GM21786 (cell line): Measurements from ENCODE around the gene POLE3.
A peak's percentile ranks its signal among the peaks of the same experiment; 100 is the strongest.
"Not testable (repeated sequence)": the region's sequence is repeated elsewhere in the genome, so short reads cannot be mapped to it uniquely, and the experiment has no call there.

Experiments
- ATAC-seq: cut with Tn5 transposase; IDR thresholded peaks from one replicate; pipeline ENCODE4 v1.9.1; 2021; ENCODE audit not compliant: unreplicated experiment

The POLE3 gene, protein sequence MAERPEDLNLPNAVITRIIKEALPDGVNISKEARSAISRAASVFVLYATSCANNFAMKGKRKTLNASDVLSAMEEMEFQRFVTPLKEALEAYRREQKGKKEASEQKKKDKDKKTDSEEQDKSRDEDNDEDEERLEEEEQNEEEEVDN

DNA sequence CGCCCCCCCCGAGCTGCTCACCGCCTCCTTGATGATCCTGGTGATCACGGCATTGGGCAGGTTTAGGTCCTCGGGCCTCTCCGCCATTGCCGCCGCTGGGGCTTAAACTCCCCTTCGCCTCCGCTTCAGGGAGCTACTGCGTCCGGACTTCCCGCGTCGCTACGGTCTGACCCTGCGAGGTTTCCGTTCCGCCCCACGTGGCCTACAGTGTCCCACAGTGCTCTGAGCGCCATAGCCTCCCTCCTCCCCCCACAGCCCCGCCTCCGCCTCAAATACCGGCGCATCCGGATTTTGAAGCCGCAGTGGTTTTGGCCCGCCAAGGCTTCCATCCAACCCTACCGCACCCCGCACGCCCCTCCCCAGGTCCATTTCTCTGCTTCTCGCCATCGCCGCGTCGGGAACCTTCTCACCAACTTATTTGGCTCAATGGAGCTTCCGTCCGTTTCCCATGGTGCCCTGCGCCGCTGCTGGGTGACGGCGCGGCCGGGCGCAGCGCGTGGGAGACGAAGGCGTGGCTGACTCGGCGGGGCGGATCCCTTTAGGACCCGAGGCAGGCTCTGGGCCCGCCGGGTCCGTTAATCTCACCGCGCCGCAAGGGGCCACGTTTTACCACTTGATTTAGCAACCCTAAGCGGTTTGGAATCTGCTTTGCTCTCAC is at the start of gene POLE3, which contains the start of gene C9orf43:
TSS of gene POLE3 (minus strand) at position 469 of the 658 bp plus-strand sequence. CDS start at position 87, 382 bp downstream.
TSS of gene C9orf43 (plus strand) at position 541 of the 658 bp plus-strand sequence. CDS start 2,747 bp downstream, outside the sequence.
- peak; percentile 92 for ATAC-seq

DNA sequence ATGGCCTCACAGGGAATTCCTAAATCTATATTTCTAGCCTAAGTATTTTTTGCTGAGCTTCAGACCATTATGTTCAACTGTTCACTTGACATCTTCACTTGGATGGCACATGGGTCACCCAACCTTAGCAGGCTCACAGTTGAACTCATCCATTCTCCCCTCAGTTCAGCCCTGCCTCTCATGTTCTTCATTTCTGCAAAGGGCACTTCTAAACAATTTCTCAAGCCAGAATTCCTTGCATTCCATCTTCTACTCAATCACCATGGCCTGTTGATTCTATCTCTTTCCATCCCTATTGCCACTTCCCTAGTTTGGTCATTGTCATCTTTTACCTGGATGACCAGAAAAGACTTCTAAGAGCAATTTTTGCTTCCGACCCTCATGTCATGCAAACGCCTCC is 45.8 kb upstream of the POLE3 start:
- no peak for ATAC-seq

GRCh38 chr9:113454914-113455761 is 44.7 kb upstream of the POLE3 start:
- ATAC-seq = no peak

DNA sequence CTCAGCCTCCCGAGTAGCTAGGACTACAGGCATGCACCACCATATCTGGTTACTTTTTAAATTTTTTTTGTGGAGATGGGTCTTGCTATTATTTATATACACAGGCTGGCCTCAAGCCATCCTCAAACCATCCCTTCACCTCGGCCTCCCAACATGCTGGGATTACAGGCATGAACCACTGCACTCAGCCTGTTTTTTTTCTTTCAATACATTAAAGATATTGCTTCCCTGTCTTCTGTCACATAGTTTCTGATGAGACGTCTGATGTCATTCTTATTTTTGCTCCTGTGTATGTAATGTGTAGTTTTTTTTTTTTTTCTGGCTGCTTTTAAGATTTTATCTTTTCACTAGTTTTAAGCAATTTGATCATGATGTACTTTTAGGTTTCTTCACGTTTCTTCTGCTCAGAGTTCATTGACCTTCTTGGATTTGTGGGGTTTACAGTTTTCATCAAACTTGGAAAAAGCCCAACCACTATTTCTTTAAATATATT is 41.7 kb upstream of the POLE3 start:
- ATAC-seq = no peak

GRCh38 chr9:113449376-113449775 is 38.9 kb upstream of the POLE3 start:
- no peak for ATAC-seq

DNA sequence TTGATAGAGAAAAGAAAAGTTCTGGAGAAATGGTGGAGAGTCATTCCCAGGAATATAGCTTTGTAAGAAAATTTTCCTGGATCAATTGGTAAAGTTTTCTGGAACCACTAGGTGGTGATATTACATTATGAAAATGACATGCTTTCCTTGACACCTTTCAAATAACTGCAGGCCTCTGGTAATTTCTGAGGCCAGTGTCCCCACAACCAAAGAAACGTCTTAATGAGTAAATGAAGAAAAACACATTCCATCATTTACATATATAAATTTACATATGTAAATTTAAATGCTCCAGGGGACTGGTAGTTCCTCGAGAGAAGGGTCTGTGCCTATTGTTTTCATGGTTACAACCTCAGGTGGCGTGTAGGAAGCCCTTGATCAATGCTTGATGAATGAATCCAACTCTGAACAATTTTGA is 35.9 kb upstream of the POLE3 start:
- peak; percentile 52 for ATAC-seq

DNA sequence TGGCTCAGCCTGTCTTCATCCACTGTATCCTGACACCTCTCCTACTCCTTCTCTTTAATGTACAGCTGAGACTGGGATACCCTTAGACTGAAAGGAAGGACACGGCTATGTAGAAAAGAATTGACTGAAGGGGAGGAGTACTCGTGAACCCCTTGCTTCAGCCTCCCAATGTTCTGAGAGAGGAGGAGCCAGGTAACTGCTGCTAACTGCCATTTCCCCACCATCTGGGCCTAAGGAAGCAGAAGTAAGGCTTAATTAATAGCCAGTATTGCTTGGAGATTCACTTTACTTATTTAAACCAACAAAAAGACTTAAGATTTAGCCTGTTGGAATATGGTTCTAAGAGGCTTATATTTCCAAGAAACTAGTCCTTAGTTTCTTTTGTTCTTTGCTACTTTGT is 34.3 kb upstream of the POLE3 start:
- no peak for ATAC-seq

DNA sequence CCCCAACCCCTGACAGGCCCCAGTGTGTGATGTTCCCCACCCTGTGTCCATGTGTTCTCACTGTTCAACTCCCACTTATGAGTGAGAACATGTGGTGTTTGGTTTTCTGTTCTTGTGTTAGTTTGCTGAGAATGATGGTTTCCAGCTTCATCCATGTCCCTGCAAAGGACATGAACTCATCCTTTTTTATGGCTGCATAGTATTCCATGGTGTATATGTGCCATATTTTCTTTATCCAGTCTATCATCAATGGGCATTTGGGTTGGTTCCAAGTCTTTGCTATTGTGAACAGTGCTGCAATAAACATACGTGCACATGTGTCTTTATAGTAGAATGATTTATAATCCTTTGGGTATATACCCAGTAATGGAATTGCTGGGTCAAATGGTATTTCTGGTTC is 27.2 kb upstream of the POLE3 start:
- ATAC-seq = not testable (repeated sequence)

DNA sequence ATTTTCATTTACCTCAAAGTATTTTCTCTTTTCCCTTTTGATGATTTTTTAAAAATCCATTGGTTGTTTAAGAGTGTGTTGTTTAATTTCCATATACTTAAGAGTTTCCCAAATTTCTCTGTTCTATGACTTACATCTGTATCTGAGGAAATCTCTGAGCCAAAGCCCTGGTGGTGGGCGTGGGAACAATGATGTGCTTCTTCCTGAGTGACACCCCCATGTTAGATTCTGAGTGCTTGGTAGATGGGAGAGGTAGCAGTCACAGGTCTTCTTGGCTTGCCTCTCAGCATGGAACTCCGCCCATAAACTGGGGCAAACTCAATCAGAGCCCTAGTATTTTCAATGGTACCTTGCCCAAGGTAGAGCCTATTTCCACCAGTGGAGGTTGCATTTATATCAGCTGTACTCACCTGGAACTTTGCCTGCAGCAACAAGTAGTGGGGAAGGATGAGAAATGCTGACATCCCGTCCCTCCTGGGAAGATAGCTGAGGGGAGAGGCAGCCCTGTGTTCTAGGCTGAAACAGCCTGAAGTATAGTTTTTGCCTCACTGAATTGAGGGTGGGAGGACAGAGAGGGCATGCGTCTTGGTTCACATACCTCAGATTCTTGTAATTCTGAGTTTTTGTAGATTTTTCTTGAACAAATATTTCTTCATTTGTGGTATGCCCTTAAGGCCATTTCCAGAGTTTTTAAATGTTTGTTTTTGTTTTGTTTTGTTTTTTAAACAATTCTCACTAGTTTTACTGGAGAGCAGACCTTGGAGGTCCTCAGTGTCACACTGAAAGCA is 26.4 kb upstream of the POLE3 start:
- no peak for ATAC-seq

DNA sequence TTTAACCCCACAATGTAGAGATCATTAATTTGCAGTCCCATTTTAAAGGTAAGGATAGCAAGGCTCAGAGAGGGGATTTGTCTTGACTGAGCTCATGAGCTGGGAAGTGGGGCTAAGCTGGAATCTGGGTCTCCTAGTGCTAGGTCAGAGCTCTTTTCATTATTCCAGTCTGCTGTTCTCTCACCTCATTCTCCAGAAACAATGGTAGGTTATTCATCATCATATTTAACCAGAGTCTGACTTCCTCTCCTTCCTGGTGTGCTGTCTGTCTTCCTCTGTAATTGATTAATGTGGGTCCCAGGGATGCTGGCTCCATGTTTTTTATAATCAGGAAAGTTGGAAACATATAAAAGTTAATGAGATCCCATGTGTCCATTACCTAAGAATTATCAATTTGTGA is 20.7 kb upstream of the POLE3 start:
- ATAC-seq = no peak

DNA sequence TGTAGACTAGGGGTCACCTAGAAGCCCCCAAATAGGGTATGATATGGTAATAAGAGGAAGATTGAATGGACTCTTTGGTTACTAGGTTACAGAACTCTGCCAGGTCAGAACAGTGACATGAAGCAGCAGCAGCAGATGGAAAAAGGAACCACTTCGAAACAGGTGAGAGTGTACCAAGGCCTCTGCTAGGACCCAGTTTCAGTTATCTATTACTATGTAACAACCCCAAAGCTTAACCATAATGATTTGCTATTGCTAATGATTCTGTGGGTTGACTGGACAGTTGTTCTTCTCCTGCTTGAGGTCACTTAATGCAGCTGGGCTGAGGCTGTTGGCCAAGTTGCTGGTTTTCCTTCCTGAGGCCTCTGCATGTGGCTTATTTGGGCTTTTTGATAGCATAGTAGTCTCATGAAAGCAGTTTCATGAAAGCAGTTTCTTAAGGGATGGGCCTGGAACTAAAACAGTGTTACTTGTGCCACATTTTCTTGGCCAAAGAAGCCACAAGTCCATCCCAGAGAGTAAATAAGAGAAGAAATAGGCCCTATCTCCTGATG is 17.7 kb upstream of the POLE3 start:
- ATAC-seq = no peak

DNA sequence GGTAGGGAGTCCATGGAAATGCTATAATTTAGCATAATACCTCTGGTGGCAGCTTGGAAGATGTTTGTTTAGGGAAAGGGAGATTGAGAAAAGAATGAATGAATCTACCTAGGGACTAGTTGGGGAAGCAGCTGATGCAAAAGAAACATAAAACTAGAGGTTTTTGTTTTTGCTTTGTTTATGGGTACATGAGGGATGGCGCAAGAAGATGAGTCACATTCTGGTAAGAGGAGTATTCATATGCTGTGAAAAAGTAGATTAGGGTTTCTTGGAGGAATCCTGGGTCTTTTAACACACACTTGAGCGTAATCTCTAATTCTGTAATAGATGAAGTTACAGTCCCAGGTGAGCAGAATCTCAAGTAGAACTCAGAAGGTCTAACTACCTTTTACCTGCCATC is 17.2 kb upstream of the POLE3 start:
- no peak for ATAC-seq

GRCh38 chr9:113426701-113427100 is 16.2 kb upstream of the POLE3 start:
- ATAC-seq = no peak

- ATAC-seq = no peak
These were observed 14.6 kb upstream of the POLE3 start for GRCh38 chr9:113425072-113425471.

GRCh38 chr9:113421726-113422125 is 11.3 kb upstream of the POLE3 start:
- ATAC-seq = no peak

- no peak for ATAC-seq
These were observed 6.9 kb upstream of the POLE3 start for GRCh38 chr9:113417370-113417769.

- peak; percentile 99 for ATAC-seq
These were observed 5.8 kb upstream of the POLE3 start for GRCh38 chr9:113416149-113416721.

- ATAC-seq = no peak
These were observed 630 bp downstream of the POLE3 start for GRCh38 chr9:113409883-113410206.

GRCh38 chr9:113409481-113409880 is 994 bp downstream of the POLE3 start:
- ATAC-seq = no peak

DNA sequence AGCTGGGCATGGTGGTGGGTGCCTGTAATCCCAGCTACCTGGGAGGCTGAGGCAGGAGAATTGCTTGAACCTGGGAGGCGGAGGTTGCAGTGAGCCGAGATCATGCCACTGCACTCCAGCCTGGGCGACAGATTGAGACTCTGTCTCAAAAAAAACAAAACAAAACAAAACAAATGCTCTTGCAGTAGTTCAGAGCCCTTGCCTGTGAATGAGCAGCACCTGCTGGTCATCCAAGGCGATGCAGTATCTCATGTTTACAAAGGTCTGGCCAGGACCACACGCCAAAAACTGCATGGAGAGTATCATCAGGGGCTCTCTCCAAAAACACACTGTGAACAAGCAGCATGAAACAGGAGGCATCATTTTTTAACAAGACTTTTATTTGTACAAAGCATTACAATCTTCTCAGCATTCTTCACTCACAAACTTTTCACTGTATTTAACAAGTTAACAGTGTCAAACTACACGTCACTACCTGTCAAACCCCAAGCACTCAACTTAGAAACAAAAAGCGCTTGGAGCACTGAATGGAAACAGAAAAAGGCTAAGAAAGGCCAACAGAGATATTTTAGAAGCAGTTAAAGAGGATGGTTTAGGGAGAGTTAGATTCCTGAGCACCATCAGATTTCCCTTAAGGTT is 3.5 kb downstream of the POLE3 start:
- peak; percentile 19 for ATAC-seq
